Activated T-cell treated with anti-CD3 and anti-CD28 coated beads, Interleukin-2, amount 50 U/mL, for 24 hours (primary cell): ENCODE data around the gene CREBL2.
"Not testable (repeated sequence)": the region's sequence is repeated elsewhere in the genome, so short reads cannot be mapped to it uniquely, and the experiment has no call there.

Source experiments
- DNase-seq: peaks from one replicate; pipeline ENCODE4 v3.0.0-alpha.2; 2020
- H3K27ac Mint-ChIP-seq: 2 replicates; pipeline ENCODE4 v1.8.0; 2020; ENCODE audit warnings: mild to moderate bottlenecking, mixed read lengths
- H3K27me3 Mint-ChIP-seq: 2 replicates; pipeline ENCODE4 v1.8.0; 2020; ENCODE audit warnings: mixed read lengths
- H3K36me3 Mint-ChIP-seq: 2 replicates; pipeline ENCODE4 v1.8.0; 2020; ENCODE audit warnings: low read depth, mixed read lengths
- H3K4me1 Mint-ChIP-seq: 2 replicates; pipeline ENCODE4 v1.8.0; 2020; ENCODE audit warnings: low read depth, mixed read lengths
- H3K4me3 Mint-ChIP-seq: 2 replicates; pipeline ENCODE4 v1.8.0; 2020; ENCODE audit warnings: mild to moderate bottlenecking, moderate library complexity, mixed read lengths
- H3K9me3 Mint-ChIP-seq: 2 replicates; pipeline ENCODE4 v1.8.0; 2020; ENCODE audit warnings: mixed read lengths

CREBL2 gene

GRCh38 chr12:12586879-12587675 is 24.6 kb upstream of the CREBL2 start:
- no peak overlapping the region for H3K27ac Mint-ChIP-seq
- no peak overlapping the region for H3K4me3 Mint-ChIP-seq
- H3K36me3 Mint-ChIP-seq, result no peaks in the 10 kb centered on the region
- DNase-seq, result no peak
- H3K27me3 Mint-ChIP-seq, result no peaks in the 10 kb centered on the region
- H3K4me1 Mint-ChIP-seq, result peaks cover 34% of the 10 kb centered on the region
- H3K9me3 Mint-ChIP-seq, result no peaks in the 10 kb centered on the region

- Mint-ChIP-seq H3K36me3 (no peaks in the 10 kb centered on the region), H3K4me1 (peaks cover 27% of the 10 kb centered on the region)
Observed at GRCh38 chr12:12587878-12588277, 23.8 kb upstream of the CREBL2 start.

GRCh38 chr12:12588436-12588835 is 23.2 kb upstream of the CREBL2 start:
- not testable (repeated sequence) for H3K9me3 Mint-ChIP-seq, H3K27me3 Mint-ChIP-seq, DNase-seq, H3K27ac Mint-ChIP-seq, H3K36me3 Mint-ChIP-seq, H3K4me3 Mint-ChIP-seq
- H3K4me1 Mint-ChIP-seq, result peaks cover 23% of the 10 kb centered on the region

More at GRCh38 chr12:12587878-12588277, 23.8 kb upstream of the CREBL2 start:
- Mint-ChIP-seq H3K27me3 (no peaks in the 10 kb centered on the region), H3K27ac (no peak overlapping the region), H3K4me3 (no peak overlapping the region), H3K9me3 (no peaks in the 10 kb centered on the region)
- no peak for DNase-seq

GRCh38 chr12:12590961-12591360 is 20.7 kb upstream of the CREBL2 start:
- DNase-seq, result no peak
- no peaks in the 10 kb centered on the region for H3K36me3 Mint-ChIP-seq
- H3K4me1 Mint-ChIP-seq, result peaks cover 5% of the 10 kb centered on the region
- H3K9me3 Mint-ChIP-seq, result no peaks in the 10 kb centered on the region
- H3K4me3 Mint-ChIP-seq, result no peak overlapping the region
- H3K27me3 Mint-ChIP-seq, result no peaks in the 10 kb centered on the region
- H3K27ac Mint-ChIP-seq, result no peak overlapping the region

- Mint-ChIP-seq H3K27me3 (no peaks in the 10 kb centered on the region), H3K9me3 (no peaks in the 10 kb centered on the region), H3K36me3 (no peaks in the 10 kb centered on the region), H3K4me3 (no peak overlapping the region), H3K4me1 (peaks cover 4% of the 10 kb centered on the region), H3K27ac (no peak overlapping the region)
- no peak for DNase-seq
Observed at GRCh38 chr12:12592930-12593329, 18.7 kb upstream of the CREBL2 start.

- not testable (repeated sequence) for H3K4me3 Mint-ChIP-seq, H3K9me3 Mint-ChIP-seq, H3K4me1 Mint-ChIP-seq, H3K27ac Mint-ChIP-seq, H3K36me3 Mint-ChIP-seq, DNase-seq, H3K27me3 Mint-ChIP-seq
Observed at GRCh38 chr12:12595929-12596328, 15.7 kb upstream of the CREBL2 start.

- not testable (repeated sequence) for H3K36me3 Mint-ChIP-seq, H3K27me3 Mint-ChIP-seq, DNase-seq, H3K4me3 Mint-ChIP-seq, H3K4me1 Mint-ChIP-seq, H3K9me3 Mint-ChIP-seq, H3K27ac Mint-ChIP-seq
Observed at GRCh38 chr12:12596598-12596997, 15.1 kb upstream of the CREBL2 start.

- Mint-ChIP-seq H3K4me3 (no peak overlapping the region), H3K27me3 (no peaks in the 10 kb centered on the region), H3K4me1 (no peaks in the 10 kb centered on the region), H3K9me3 (no peaks in the 10 kb centered on the region), H3K27ac (no peak overlapping the region), H3K36me3 (no peaks in the 10 kb centered on the region)
- DNase-seq, result no peak
Observed at GRCh38 chr12:12598864-12599263, 12.8 kb upstream of the CREBL2 start.

GRCh38 chr12:12599750-12600643 is 11.7 kb upstream of the CREBL2 start:
- H3K9me3 Mint-ChIP-seq, result no peaks in the 10 kb centered on the region
- H3K27ac Mint-ChIP-seq, result no peak overlapping the region
- no peaks in the 10 kb centered on the region for H3K27me3 Mint-ChIP-seq
- no peak for DNase-seq
- no peaks in the 10 kb centered on the region for H3K4me1 Mint-ChIP-seq
- H3K36me3 Mint-ChIP-seq, result no peaks in the 10 kb centered on the region
- no peak overlapping the region for H3K4me3 Mint-ChIP-seq

GRCh38 chr12:12600659-12601058 is 11.0 kb upstream of the CREBL2 start:
- H3K36me3 Mint-ChIP-seq, result no peaks in the 10 kb centered on the region
- H3K9me3 Mint-ChIP-seq, result no peaks in the 10 kb centered on the region
- H3K27ac Mint-ChIP-seq, result no peak overlapping the region
- no peak for DNase-seq
- H3K27me3 Mint-ChIP-seq, result no peaks in the 10 kb centered on the region
- H3K4me3 Mint-ChIP-seq, result no peak overlapping the region
- peaks cover 1% of the 10 kb centered on the region for H3K4me1 Mint-ChIP-seq

GRCh38 chr12:12604740-12605139 is 6.9 kb upstream of the CREBL2 start:
- H3K4me3 Mint-ChIP-seq, result no peak overlapping the region
- no peak for DNase-seq
- H3K36me3 Mint-ChIP-seq, result no peaks in the 10 kb centered on the region
- H3K27ac Mint-ChIP-seq, result no peak overlapping the region
- H3K9me3 Mint-ChIP-seq, result no peaks in the 10 kb centered on the region
- H3K27me3 Mint-ChIP-seq, result no peaks in the 10 kb centered on the region
- peaks cover 32% of the 10 kb centered on the region for H3K4me1 Mint-ChIP-seq

- peaks cover 46% of the 10 kb centered on the region for H3K4me1 Mint-ChIP-seq
- H3K36me3 Mint-ChIP-seq, result peaks cover 8% of the 10 kb centered on the region
- H3K4me3 Mint-ChIP-seq, result peak overlapping the region; percentile 41
- no peaks in the 10 kb centered on the region for H3K27me3 Mint-ChIP-seq
- H3K9me3 Mint-ChIP-seq, result no peaks in the 10 kb centered on the region
- H3K27ac Mint-ChIP-seq, result peak overlapping the region; percentile 94
- DNase-seq, result no peak
Observed at GRCh38 chr12:12606781-12607589, 4.7 kb upstream of the CREBL2 start.

GRCh38 chr12:12608557-12608957 is 3.1 kb upstream of the CREBL2 start:
- DNase-seq, result no peak
- Mint-ChIP-seq H3K4me3 (no peak overlapping the region), H3K27ac (peak overlapping the region; percentile 19), H3K9me3 (no peaks in the 10 kb centered on the region), H3K4me1 (peaks cover 58% of the 10 kb centered on the region), H3K27me3 (no peaks in the 10 kb centered on the region), H3K36me3 (peaks cover 19% of the 10 kb centered on the region)

- H3K36me3 Mint-ChIP-seq, result peaks cover 28% of the 10 kb centered on the region
- DNase-seq, result no peak
- H3K4me1 Mint-ChIP-seq, result peaks cover 69% of the 10 kb centered on the region
- no peaks in the 10 kb centered on the region for H3K9me3 Mint-ChIP-seq
- peak overlapping the region; percentile 61 for H3K27ac Mint-ChIP-seq
- H3K4me3 Mint-ChIP-seq, result no peak overlapping the region
- H3K27me3 Mint-ChIP-seq, result no peaks in the 10 kb centered on the region
Observed at GRCh38 chr12:12609692-12610091, 2.0 kb upstream of the CREBL2 start.
